ENCODE data around the gene ALAS1. TPM values are rescaled to one million over a fixed set of nuclear protein-coding genes. Genes with fewer than 3 reads are reported as not detected.

The ALAS1 gene
- total RNA-seq, 4 donors from 2014 or later = 70.1 to 101 (median 84.0) TPM

- Histone ChIP-seq H3K4me3 (no peak overlapping the region), H3K27ac (no peak overlapping the region), H3K36me3 (peaks cover 0 to 95% (median 45%) of the 10 kb centered on the region in 4 donors), H3K9me3 (no peaks in the 10 kb centered on the region), H3K27me3 (no peaks in the 10 kb centered on the region), H3K4me1 (peaks cover 0 to 14% (median under 1%) of the 10 kb centered on the region in 4 donors)
- intact Hi-C loops (cut with DNase I; ENCODE audit: low total_unique reads) = no loop called here
- DNase-seq = no peak
- TF ChIP-seq CTCF (IDR thresholded peaks at IDR 0.05) = no peak
- TF ChIP-seq POLR2AphosphoS5 (IDR thresholded peaks at IDR 0.05) = peak in 1 of 3 donors; percentile 22
- WGBS, 2 donors (ENCODE audit: low coverage in 1 of 2) = 67 to 79% methylated on average over 1 of the region's 1 CpG
- in situ Hi-C loops (cut with MboI; ENCODE audit: low pct_ligation_motif_present in 1 of 4, low pct_unique_long_range_greater_than_20kb in 1 of 4, low sequenced_read_pairs in 3 of 4) = no loop called here
These were observed 61.1 kb downstream of the ALAS1 start for GRCh38 chr3:52259035-52259434.

- Histone ChIP-seq H3K4me3 (no peak overlapping the region), H3K27ac (no peak overlapping the region), H3K4me1 (peaks cover 0 to 10% (median 0%) of the 10 kb centered on the region in 4 donors), H3K9me3 (no peaks in the 10 kb centered on the region), H3K27me3 (no peaks in the 10 kb centered on the region), H3K36me3 (peaks cover 0 to 96% (median 47%) of the 10 kb centered on the region in 4 donors)
- intact Hi-C loops (cut with DNase I; ENCODE audit: low total_unique reads) (no loop called here), in situ Hi-C loops (cut with MboI; ENCODE audit: low pct_ligation_motif_present in 1 of 4, low pct_unique_long_range_greater_than_20kb in 1 of 4, low sequenced_read_pairs in 3 of 4) (no loop called here)
- TF ChIP-seq POLR2A (IDR thresholded peaks at IDR 0.05) = no peak
- TF ChIP-seq POLR2AphosphoS5 (IDR thresholded peaks at IDR 0.05) = no peak
- no peak for TF ChIP-seq CTCF (IDR thresholded peaks at IDR 0.05)
- TF ChIP-seq EP300 (IDR thresholded peaks at IDR 0.05; ENCODE audit: low read depth) = no peak
- no peak for DNase-seq
- 75 to 92% methylated on average over 2 to 4 of the region's 4 CpGs for WGBS, 2 donors (ENCODE audit: low coverage in 1 of 2)
These were observed 61.5 kb downstream of the ALAS1 start for GRCh38 chr3:52259448-52259847.

GRCh38 chr3:52262447-52262846, 64.5 kb downstream of the ALAS1 start:
- TF ChIP-seq CTCF (IDR thresholded peaks at IDR 0.05) = no peak

More at GRCh38 chr3:52262447-52262846, 64.5 kb downstream of the ALAS1 start:
- in situ Hi-C loops (cut with MboI; ENCODE audit: low pct_ligation_motif_present in 1 of 4, low pct_unique_long_range_greater_than_20kb in 1 of 4, low sequenced_read_pairs in 3 of 4) (no loop called here), intact Hi-C loops (cut with DNase I; ENCODE audit: low total_unique reads) (no loop called here)
- Histone ChIP-seq H3K27me3 (no peaks in the 10 kb centered on the region), H3K36me3 (peaks cover 0 to 92% (median 47%) of the 10 kb centered on the region in 4 donors), H3K27ac (no peak overlapping the region), H3K4me1 (peaks cover 0 to 7% (median 0%) of the 10 kb centered on the region in 4 donors), H3K9me3 (no peaks in the 10 kb centered on the region), H3K4me3 (no peak overlapping the region)
- DNase-seq = no peak

Other genes with a start within 250 kb of the ALAS1 start
- not detected for gene GPR62, start 242.8 kb upstream of the ALAS1 start, total RNA-seq
- gene PCBP4, start 230.7 kb upstream of the ALAS1 start, total RNA-seq = 100 to 1,000 TPM in 1 of 4 donors, 10 to 100 TPM in 3; 22.4 to 382 (median 63.6) TPM
- 100 to 1,000 TPM in 2 of 4 donors, 10 to 100 TPM in 2; 34.4 to 119 (median 99.7) TPM for gene ABHD14B, start 224.1 kb upstream of the ALAS1 start, total RNA-seq
- gene ABHD14A, start 223.1 kb upstream of the ALAS1 start, total RNA-seq = 10 to 100 TPM in 2 of 4 donors, 1 to 10 TPM in 2; 2.0 to 11.3 (median 7.7) TPM
- 100 to 1,000 TPM; 165 to 426 (median 250) TPM for gene ACY1, start 214.6 kb upstream of the ALAS1 start, total RNA-seq
- 1,000 to 10,000 TPM in 1 of 4 donors, 100 to 1,000 TPM in 3; 366 to 1,281 (median 746) TPM for gene RPL29, start 202.3 kb upstream of the ALAS1 start, total RNA-seq
- 1 to 10 TPM; 2.2 to 8.2 (median 6.2) TPM for gene DUSP7, start 141.6 kb upstream of the ALAS1 start, total RNA-seq
- 1 to 10 TPM in 2 of 4 donors, under 1 TPM in 1, not detected in 1; 0.80 to 3.1 (median 2.2) TPM for gene POC1A, start 43.7 kb upstream of the ALAS1 start, total RNA-seq
- under 1 TPM in 1 of 4 donors, not detected in 3; 0.16 TPM for gene TLR9, start 27.5 kb downstream of the ALAS1 start, total RNA-seq
- 10 to 100 TPM; 29.9 to 82.7 (median 61.0) TPM for gene TWF2, start 41.0 kb downstream of the ALAS1 start, total RNA-seq
- gene PPM1M, start 47.6 kb downstream of the ALAS1 start, total RNA-seq = 1 to 10 TPM; 2.0 to 8.4 (median 6.2) TPM
- gene WDR82, start 80.5 kb downstream of the ALAS1 start, total RNA-seq = 10 to 100 TPM; 14.6 to 44.9 (median 40.8) TPM
- 100 to 1,000 TPM in 1 of 4 donors, 10 to 100 TPM in 3; 43.7 to 118 (median 73.7) TPM for gene GLYCTK, start 89.7 kb downstream of the ALAS1 start, total RNA-seq
- gene DNAH1, start 118.2 kb downstream of the ALAS1 start, total RNA-seq = 100 to 1,000 TPM in 1 of 4 donors, 10 to 100 TPM in 3; 17.6 to 102 (median 26.3) TPM
- gene BAP1, start 211.8 kb downstream of the ALAS1 start, total RNA-seq = 100 to 1,000 TPM in 2 of 4 donors, 10 to 100 TPM in 2; 61.8 to 588 (median 92.6) TPM
- 10 to 100 TPM in 3 of 4 donors, 1 to 10 TPM in 1; 6.0 to 24.2 (median 16.4) TPM for gene PHF7, start 212.5 kb downstream of the ALAS1 start, total RNA-seq
- gene SEMA3G, start 246.9 kb downstream of the ALAS1 start, total RNA-seq = 10 to 100 TPM in 1 of 4 donors, 1 to 10 TPM in 3; 1.2 to 21.7 (median 2.3) TPM

Measured in transverse colon (tissue), 4 donors.